Measurements from ENCODE around the gene NIFK.
"Not testable (repeated sequence)": the region's sequence is repeated elsewhere in the genome, so short reads cannot be mapped to it uniquely, and the experiment has no call there.

Gene NIFK

GRCh38 chr2:121694398-121695170 lies 42.1 kb downstream of the NIFK start:
- DNase-seq (ENCODE audit: low spot score): no peak

DNA sequence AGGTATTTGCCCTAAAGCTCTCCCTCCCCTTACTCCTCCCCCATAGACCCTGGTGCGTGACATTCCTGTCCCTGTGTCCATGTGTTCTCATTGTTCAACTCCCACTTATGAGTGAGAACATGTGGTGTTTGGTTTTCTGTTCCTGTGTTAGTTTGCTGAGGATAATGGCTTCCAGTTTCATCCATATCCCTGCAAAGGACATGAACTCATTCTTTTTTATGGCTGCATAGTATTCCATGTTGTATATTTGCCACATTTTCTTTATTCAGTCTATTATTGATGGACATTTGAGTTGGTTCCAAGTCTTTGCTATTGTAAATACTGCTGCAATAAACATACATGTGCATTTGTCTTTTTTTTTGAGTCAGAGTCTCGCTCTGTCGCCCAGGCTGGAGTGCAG lies 46.1 kb downstream of the NIFK start:
- not testable (repeated sequence) for DNase-seq (ENCODE audit: low spot score)

DNA sequence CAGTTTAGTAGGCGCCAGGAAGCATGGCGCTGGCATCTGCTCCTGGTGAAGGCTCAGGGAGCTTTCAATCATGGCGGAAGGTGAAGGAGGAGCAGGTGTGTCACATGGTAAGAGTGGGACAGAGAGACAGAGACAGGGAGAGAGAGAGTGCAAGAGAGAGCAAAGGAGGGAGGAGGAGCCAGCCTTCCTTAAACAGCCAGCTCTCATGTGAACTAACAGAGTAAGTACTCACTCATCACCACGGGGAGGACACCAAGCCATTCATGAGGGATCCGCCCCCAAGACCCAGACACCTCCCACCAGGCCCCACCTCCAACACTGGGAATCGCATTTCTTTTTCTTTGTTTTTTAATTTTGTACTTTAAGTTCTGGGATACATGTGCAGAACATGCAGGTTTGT lies 46.6 kb downstream of the NIFK start:
- no peak for DNase-seq (ENCODE audit: low spot score)

DNA sequence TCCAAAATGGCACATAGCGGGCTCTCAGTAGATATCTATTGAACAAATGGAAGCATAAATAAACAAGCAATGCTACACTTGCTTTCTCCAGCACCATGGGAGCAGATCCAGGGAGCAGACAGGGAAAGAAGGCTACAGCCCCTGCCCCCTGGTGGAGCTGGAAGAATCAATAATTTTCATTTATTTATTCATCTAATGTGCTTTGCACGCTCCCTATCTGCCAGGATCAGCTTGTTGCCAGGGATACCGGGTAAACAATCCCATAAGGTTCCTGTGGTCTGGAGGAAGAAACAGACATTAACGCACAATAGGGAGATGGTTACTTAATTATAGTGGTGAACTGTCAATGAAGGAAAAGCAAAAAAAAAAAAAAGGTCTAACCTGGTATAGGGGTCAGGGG lies 47.3 kb downstream of the NIFK start:
- no peak for DNase-seq (ENCODE audit: low spot score)

DNA sequence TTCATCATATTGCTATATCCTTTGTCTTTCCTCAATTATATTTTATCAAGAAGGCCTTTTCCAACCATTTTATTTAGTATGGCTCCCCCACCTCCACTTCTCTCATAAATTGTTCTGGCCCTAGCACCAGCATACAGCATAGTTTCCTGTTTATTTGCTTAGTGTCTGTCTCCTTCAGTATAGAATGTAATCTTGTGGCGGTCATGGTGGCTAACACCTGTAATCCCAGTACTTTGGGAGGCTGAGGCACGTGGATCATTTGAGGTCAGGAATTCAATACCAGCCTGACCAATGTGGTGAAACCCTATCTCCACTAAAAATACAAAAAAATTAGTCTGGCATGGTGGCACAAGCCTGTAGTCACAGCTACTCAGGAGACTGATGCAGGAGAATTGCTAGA lies 47.9 kb downstream of the NIFK start:
- no peak for DNase-seq (ENCODE audit: low spot score)

DNA sequence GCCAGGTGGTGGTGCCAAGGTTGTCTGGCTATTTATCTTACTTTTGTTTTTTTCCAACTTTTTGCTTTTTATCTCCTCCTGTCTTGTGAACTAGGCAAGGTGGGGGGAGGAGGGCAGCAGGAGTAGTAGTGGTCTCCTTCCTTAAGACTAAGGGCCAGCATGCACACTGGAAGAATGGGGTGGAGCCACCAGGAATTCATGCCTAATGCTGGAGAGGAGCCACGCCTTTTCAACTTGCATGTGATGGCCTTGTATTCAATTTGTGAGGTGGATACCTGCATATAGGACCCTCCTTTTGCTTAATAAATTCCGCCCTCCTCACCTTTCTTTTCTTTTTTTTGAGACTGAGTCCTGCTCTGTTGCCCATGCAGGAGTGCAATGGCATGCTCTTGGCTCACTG lies 49.8 kb downstream of the NIFK start:
- DNase-seq (ENCODE audit: low spot score): no peak

GRCh38 chr2:121686218-121686617 lies 50.5 kb downstream of the NIFK start:
- DNase-seq (ENCODE audit: low spot score): no peak

GRCh38 chr2:121682396-121683298 lies 54.0 kb downstream of the NIFK start:
- DNase-seq (ENCODE audit: low spot score): no peak

- no peak for DNase-seq (ENCODE audit: low spot score)
These were observed 58.8 kb downstream of the NIFK start for GRCh38 chr2:121677855-121678254.
